COLO668 (cell line): ENCODE data around the gene CACNG7.
"Not testable (repeated sequence)": the region's sequence is repeated elsewhere in the genome, so short reads cannot be mapped to it uniquely, and the experiment has no call there.

ENCODE experiments used
- DNase-seq: peaks from one replicate; lab custom pipeline; 2025; ENCODE audit not compliant: unreplicated experiment; lab: John Stamatoyannopoulos, UW

CACNG7 gene

GRCh38 chr19:53908935-53909415, at the start of gene CACNG7:
Gene CACNG7, plus strand, starts transcription at chr19:53909278. Its CDS starts 3,554 bp downstream, at chr19:53912832.
- no peak for DNase-seq

GRCh38 chr19:53864308-53864836, 44.7 kb upstream of the CACNG7 start:
- DNase-seq, result peak; percentile 28

- DNase-seq, result no peak
Measured at GRCh38 chr19:53865523-53865917, 43.6 kb upstream of the CACNG7 start.

GRCh38 chr19:53865918-53866864, 42.9 kb upstream of the CACNG7 start:
- DNase-seq, result peak; percentile 23

GRCh38 chr19:53866865-53867224, 42.2 kb upstream of the CACNG7 start:
- DNase-seq, result no peak

- DNase-seq, result peak; percentile 48
Measured at GRCh38 chr19:53867225-53868090, 41.6 kb upstream of the CACNG7 start, which contains the start of gene MYADM. Gene MYADM, plus strand, starts transcription at chr19:53867883. Its CDS starts 5,647 bp downstream, at chr19:53873530.

- no peak for DNase-seq
Measured at GRCh38 chr19:53868091-53868891, 40.8 kb upstream of the CACNG7 start.

- peak; percentile 17 for DNase-seq
Measured at GRCh38 chr19:53868892-53869804, 39.9 kb upstream of the CACNG7 start.

- DNase-seq, result not testable (repeated sequence)
Measured at GRCh38 chr19:53869805-53870484, 39.1 kb upstream of the CACNG7 start.

GRCh38 chr19:53870485-53870844, 38.6 kb upstream of the CACNG7 start:
- no peak for DNase-seq

GRCh38 chr19:53871454-53871853, 37.6 kb upstream of the CACNG7 start:
- DNase-seq, result no peak

- DNase-seq, result no peak
Measured at GRCh38 chr19:53872762-53873161, 36.3 kb upstream of the CACNG7 start.

GRCh38 chr19:53873773-53874605, 35.1 kb upstream of the CACNG7 start:
- DNase-seq, result no peak

GRCh38 chr19:53874606-53874990, 34.5 kb upstream of the CACNG7 start:
- no peak for DNase-seq

- DNase-seq, result no peak
Measured at GRCh38 chr19:53875602-53876325, 33.3 kb upstream of the CACNG7 start.

GRCh38 chr19:53876651-53877224, 32.3 kb upstream of the CACNG7 start:
- DNase-seq, result no peak

- no peak for DNase-seq
Measured at GRCh38 chr19:53877361-53877766, 31.7 kb upstream of the CACNG7 start.
